Ammon's horn (tissue), 1 donor: ENCODE measurements around the gene NELFA.

ENCODE experiments used
- DNase-seq: peaks from one replicate; pipeline ENCODE4 v3.0.0-alpha.2; 2016; ENCODE audit warnings: low spot score

Gene NELFA

GRCh38 chr4:2008921-2009650 is at the start of gene NELFA:
NELFA (minus strand) TSS chr4:2008974; CDS start chr4:2008959, 15 bp downstream.
- DNase-seq: peak; percentile 96

GRCh38 chr4:2057382-2058065 is 48.8 kb upstream of the NELFA start:
- no peak for DNase-seq

- DNase-seq: no peak
Observed at GRCh38 chr4:2054217-2054616, 45.4 kb upstream of the NELFA start.

- no peak for DNase-seq
Observed at GRCh38 chr4:2051086-2051485, 42.3 kb upstream of the NELFA start.

GRCh38 chr4:2049811-2050210 is 41.0 kb upstream of the NELFA start:
- no peak for DNase-seq

GRCh38 chr4:2049381-2049780 is 40.6 kb upstream of the NELFA start:
- no peak for DNase-seq

GRCh38 chr4:2048831-2049230 is 40.1 kb upstream of the NELFA start:
- DNase-seq: no peak

- DNase-seq: no peak
Observed at GRCh38 chr4:2047781-2048581, 39.2 kb upstream of the NELFA start.

GRCh38 chr4:2047031-2047660 is 38.4 kb upstream of the NELFA start:
- DNase-seq: no peak

- no peak for DNase-seq
Observed at GRCh38 chr4:2046031-2046961, 37.5 kb upstream of the NELFA start.

GRCh38 chr4:2045518-2045951 is 36.8 kb upstream of the NELFA start:
- no peak for DNase-seq

- DNase-seq: no peak
Observed at GRCh38 chr4:2044542-2045517, 36.1 kb upstream of the NELFA start.

- no peak for DNase-seq
Observed at GRCh38 chr4:2044119-2044485, 35.3 kb upstream of the NELFA start.

- no peak for DNase-seq
Observed at GRCh38 chr4:2043396-2044118, 34.8 kb upstream of the NELFA start.

- DNase-seq: no peak
Observed at GRCh38 chr4:2042947-2043395, 34.2 kb upstream of the NELFA start.

- peak; percentile 67 for DNase-seq
Observed at GRCh38 chr4:2042204-2042946, 33.6 kb upstream of the NELFA start.

GRCh38 chr4:2041239-2042130 is 32.7 kb upstream of the NELFA start:
- DNase-seq: peak; percentile 87
